K562 (cell line): ENCODE results near the gene TAF11L13. TPM values are rescaled to one million over a fixed set of nuclear protein-coding genes. Genes with fewer than 3 reads are reported as not detected.
"Not testable (repeated sequence)": the region's sequence is repeated elsewhere in the genome, so short reads cannot be mapped to it uniquely, and the experiment has no call there.

ENCODE experiments used
- ATAC-seq: fragments of 200-7000 bp; cut with Tn5 transposase; 3 replicates; pipeline ENCODE4 v1.9.1; 2020; ENCODE audit warnings: moderate library complexity
- BruUV-seq: library from RNA; stranded (reverse); fragments of 400-500 nt; replicated peaks from 2 replicates; lab custom pipeline; 2021; lab: Mats Ljungman, UMichigan
- CTCF ChIA-PET: fragments of 300-600 bp; formaldehyde crosslinking; extraction: SDS; loops from one replicate; lab custom pipeline; 2021; ENCODE audit warnings: low intra/inter-chr PET ratio; lab: Yijun Ruan, JAX
- POLR2A ChIA-PET: fragments of 300-600, 350-650 bp; sonication (Branson Sonifier 250); formaldehyde crosslinking; extraction: SDS; loops from one replicate; lab custom pipeline; 2021; ENCODE audit warnings: antibody characterized with exemption, inconsistent platforms; lab: Yijun Ruan, JAX
- DNase-seq, 4 experiments: peaks; one replicate each; pipeline versions ENCODE4 v3.0.0 to v3.0.0-alpha.2; 2011 to 2018; ENCODE audit warnings: low spot score in 3 of 4, mixed read lengths in 3 of 4; ENCODE audit errors: extremely low read depth in 1 of 4
- FAIRE-seq: peaks from 2 replicates; lab custom pipeline; 2011; peaks lifted over from hg19 to GRCh38; lab: Jason Lieb, UNC
- H2AFZ ChIP-seq: 2 replicates; pipeline ENCODE4 v1.6.0; 2011; ENCODE audit warnings: low read depth, low read length, control low read depth, inconsistent platforms
- H3K27ac ChIP-seq: fragments of 200-600 bp; 3 replicates; pipeline ENCODE4 v1.8.0; 2011; ENCODE audit warnings: low read depth, mild to moderate bottlenecking, control low read depth, inconsistent platforms, low read length, moderate library complexity, mixed read lengths; ENCODE audit errors: extremely low read depth
- H3K27me3 ChIP-seq, 2 experiments: fragments of 300-600 bp in 1 of 2; 2 replicates in 1 of 2; 3 replicates in 1 of 2; pipeline versions ENCODE4 v1.6.0 to v1.8.0; 2011; ENCODE audit warnings: inconsistent platforms in 2 of 2, low read length in 2 of 2, mild to moderate bottlenecking in 1 of 2, mixed read lengths in 1 of 2, moderate library complexity in 1 of 2; ENCODE audit not compliant: control insufficient read depth in 2 of 2, insufficient read depth in 2 of 2
- H3K36me3 ChIP-seq: fragments of 300-600 bp; 3 replicates; pipeline ENCODE4 v1.8.0; 2011; ENCODE audit warnings: mild to moderate bottlenecking, low read length, inconsistent platforms; ENCODE audit not compliant: control insufficient read depth, insufficient read depth
- H3K4me1 ChIP-seq, 2 experiments: fragments of 200-600 bp in 1 of 2; replicated peaks in 1 of 2; 2 replicates in 1 of 2; 3 replicates in 1 of 2; pipeline versions ENCODE4 v1.5.1 to v1.8.0; 2011; ENCODE audit warnings: inconsistent platforms in 2 of 2, low read length in 2 of 2, mild to moderate bottlenecking in 1 of 2, mixed read lengths in 1 of 2, moderate library complexity in 1 of 2; ENCODE audit not compliant: control insufficient read depth in 2 of 2, insufficient read depth in 2 of 2
- H3K4me2 ChIP-seq: 2 replicates; pipeline ENCODE4 v1.6.1; 2011; ENCODE audit warnings: low read length, control low read depth, inconsistent platforms, mixed read lengths; ENCODE audit not compliant: insufficient read depth
- H3K4me3 ChIP-seq: fragments of 200-600 bp; sonication (generic), shearing (Covaris generic); 2 replicates; pipeline ENCODE4 v1.5.1; 2016; ENCODE audit warnings: control low read depth, inconsistent platforms
- H3K79me2 ChIP-seq: fragments of 200-600 bp; 3 replicates; pipeline ENCODE4 v1.8.0; 2011; ENCODE audit warnings: low read length, inconsistent platforms; ENCODE audit not compliant: control insufficient read depth, insufficient read depth
- H3K9ac ChIP-seq, 2 experiments: 2 replicates each; pipeline versions ENCODE4 v1.6.0 to v1.6.1; 2011; ENCODE audit warnings: low read depth in 2 of 2, low read length in 2 of 2, control low read depth in 1 of 2, inconsistent platforms in 1 of 2, mild to moderate bottlenecking in 1 of 2, mixed read lengths in 1 of 2; ENCODE audit not compliant: insufficient read depth in 1 of 2
- H3K9me1 ChIP-seq: one replicate; pipeline ENCODE4 v1.6.0; 2011; ENCODE audit warnings: inconsistent platforms, mild to moderate bottlenecking, low read length, moderate library complexity; ENCODE audit not compliant: control insufficient read depth, insufficient read depth
- H3K9me3 ChIP-seq: replicated peaks from 2 replicates; pipeline ENCODE4 v1.5.1; 2011; ENCODE audit warnings: low read depth, low read length, inconsistent platforms; ENCODE audit not compliant: control insufficient read depth, insufficient read depth
- H4K20me1 ChIP-seq: replicated peaks from 2 replicates; pipeline ENCODE4 v1.6.1; 2011; ENCODE audit warnings: low read length, inconsistent platforms, mixed read lengths; ENCODE audit not compliant: control insufficient read depth, insufficient read depth
- ZNF146 ChIP-seq: IDR thresholded peaks from one replicate; pipeline ENCODE4 v1.6.1; 2018; ENCODE audit warnings: missing compliant biosample characterization; ENCODE audit not compliant: unreplicated experiment
- WGBS: fragments of 100-300 bp; shearing (Covaris generic); methylation state at CpG from one replicate; pipeline ENCODE4 v1.1.6; 2016; ENCODE audit warnings: low coverage, mixed read lengths; ENCODE audit not compliant: insufficient coverage; ENCODE audit errors: missing lambda C conversion rate; 5-methylcytosine and 5-hydroxymethylcytosine counted together
- in situ Hi-C: fragments of 300-500 bp; cut with MboI; formaldehyde crosslinking; loops from 4 replicates; pipeline ENCODE4 v1.15.0; 2018; ENCODE audit warnings: inconsistent platforms, mixed read lengths
- intact Hi-C: fragments of 100-400 bp; cut with micrococcal nuclease; formaldehyde crosslinking; loops from 2 replicates; pipeline ENCODE4 v1.14.2; 2022
- polyA plus RNA-seq, 8 experiments: library from polyadenylated mRNA; depleted of rRNA in 4 of 8; stranded (reverse) in 5 of 8; unstranded in 3 of 8; fragments of >200 nt; fragmentation: Nextera tagmentation in 2 of 8; fragmentation: Illumina TruSeq in 1 of 8; extraction: Ambion mirVana in 2 of 8; extraction: Trizol in 1 of 8; gene quantifications; 2 replicates each; pipeline versions ENCODE4 v1.2.1 to v1.2.3, GENCODE V29; 2011 to 2014; ENCODE audit warnings: inconsistent platforms in 1 of 8, missing spikeins in 1 of 8
- total RNA-seq, 7 experiments: library from RNA; depleted of rRNA in 6 of 7; stranded (reverse); fragments of >200 nt in 6 of 7; fragmentation: Illumina TruSeq in 2 of 7; extraction: Trizol in 2 of 7; gene quantifications; 2 replicates each; pipeline versions ENCODE4 v1.2.1 to v1.2.3, GENCODE V29; 2011 to 2021; ENCODE audit warnings: low replicate concordance in 1 of 7

The TAF11L13 gene
- total and polyA plus RNA-seq, 9 of the 15 experiments (the other 6 are each of a cell fraction or from before 2014, with no cell fraction given) = not detected

- intact Hi-C loops, FAIRE-seq: not testable (repeated sequence)
- WGBS = 5% methylated on average over 4 of the region's 4 CpGs
Measured at GRCh38 chr5:17607461-17607860, 24.4 kb upstream of the TAF11L13 start.

GRCh38 chr5:17610092-17610491 lies 21.8 kb upstream of the TAF11L13 start, which contains the start of gene TAF11L12:
TSS of gene TAF11L12 (plus strand) at chr5:17610392.
- in situ Hi-C loops, BruUV-seq, H3K4me1 ChIP-seq, H3K9me1 ChIP-seq, H3K79me2 ChIP-seq, H3K9me3 ChIP-seq, H3K36me3 ChIP-seq, FAIRE-seq, intact Hi-C loops, H3K4me2 ChIP-seq, H2AFZ ChIP-seq, H3K27ac ChIP-seq, ATAC-seq, POLR2A ChIA-PET, H4K20me1 ChIP-seq, CTCF ChIA-PET, DNase-seq, H3K27me3 ChIP-seq, H3K4me3 ChIP-seq, H3K9ac ChIP-seq: not testable (repeated sequence)
- 0% methylated on average over 2 of the region's 2 CpGs for WGBS

More at GRCh38 chr5:17607461-17607860, 24.4 kb upstream of the TAF11L13 start:
- H3K9me1 ChIP-seq, H3K27ac ChIP-seq, H2AFZ ChIP-seq, H3K4me3 ChIP-seq, H3K4me2 ChIP-seq, H3K36me3 ChIP-seq, ATAC-seq, H3K4me1 ChIP-seq, CTCF ChIA-PET, DNase-seq, POLR2A ChIA-PET, H3K9ac ChIP-seq, H4K20me1 ChIP-seq, H3K9me3 ChIP-seq, H3K79me2 ChIP-seq, BruUV-seq, H3K27me3 ChIP-seq: not testable (repeated sequence)
- in situ Hi-C loops = loop anchor here (5.0 kb wide), 1 partner anchor 80 kb away; the partner anchor contains the start of genes TAF11L5 and TAF11L6
- peak; percentile 61 for TF ChIP-seq ZNF146 (CRISPR knock-in tag)
